Erythroblast (primary cell): ENCODE results near the gene DAZAP1.
A peak's percentile ranks its signal among the peaks of the same experiment; 100 is the strongest.

ENCODE experiments used
- DNase-seq, 2 experiments: peaks; one replicate each; lab custom pipeline; 2025; lab: John Stamatoyannopoulos, UW
- GATA1 ChIP-seq: IDR thresholded peaks from 2 replicates; pipeline ENCODE4 v1.6.1; 2011; ENCODE audit warnings: low read depth, mild to moderate bottlenecking, control low read depth, low read length, moderate library complexity
- POLR2A ChIP-seq: IDR thresholded peaks from 2 replicates; pipeline ENCODE4 v1.6.1; 2011; ENCODE audit warnings: mild to moderate bottlenecking, low read length

The DAZAP1 gene

DNA sequence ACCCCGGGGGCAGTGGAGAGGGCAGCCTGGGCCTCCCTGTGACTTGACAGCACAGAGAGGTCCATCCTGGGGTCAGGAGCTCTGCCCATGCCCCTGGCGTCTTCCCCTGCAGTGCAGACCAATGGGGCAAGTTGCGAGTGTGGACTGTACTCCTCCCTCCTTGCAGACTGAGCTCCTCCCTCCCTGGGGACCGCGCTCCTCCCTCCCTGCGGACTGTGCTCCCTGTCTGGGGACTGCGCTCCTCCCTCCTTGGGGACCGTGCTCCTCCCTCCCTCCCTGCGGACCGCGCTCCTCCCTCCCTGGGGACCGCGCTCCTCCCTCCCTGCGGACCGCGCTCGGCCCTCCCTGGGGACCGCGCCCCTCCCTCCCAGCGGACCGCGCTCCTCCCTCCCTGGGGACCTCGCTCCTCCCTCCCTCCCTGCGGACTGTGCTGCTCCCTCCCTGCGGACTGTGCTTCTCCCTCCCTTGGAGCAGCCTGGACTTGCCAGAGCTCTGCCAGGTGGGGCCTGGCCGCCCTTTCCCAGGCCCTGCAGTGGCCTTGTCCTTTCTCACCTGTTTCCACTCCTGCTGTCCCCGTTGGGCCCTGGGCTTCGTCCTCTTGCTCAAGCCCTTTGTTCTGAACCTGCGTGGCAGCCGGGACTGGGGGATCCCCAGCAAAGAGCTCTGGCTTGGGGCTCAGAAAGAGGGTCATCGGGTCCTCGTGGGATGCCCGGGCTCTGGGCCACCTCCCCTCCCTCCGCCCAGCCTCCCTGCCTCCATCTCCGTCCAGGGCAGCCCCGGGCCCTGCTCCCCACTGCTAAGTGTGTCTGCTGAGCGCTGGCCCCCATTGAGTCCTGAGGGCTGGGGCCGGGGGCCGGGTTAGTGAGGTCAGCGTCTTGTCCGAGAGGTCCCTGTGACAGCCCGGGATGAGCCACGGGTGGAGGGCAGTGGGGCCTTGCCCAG is 12.9 kb upstream of the DAZAP1 start:
- DNase-seq, result no peak
- TF ChIP-seq GATA1 (no peak), POLR2A (no peak)

DNA sequence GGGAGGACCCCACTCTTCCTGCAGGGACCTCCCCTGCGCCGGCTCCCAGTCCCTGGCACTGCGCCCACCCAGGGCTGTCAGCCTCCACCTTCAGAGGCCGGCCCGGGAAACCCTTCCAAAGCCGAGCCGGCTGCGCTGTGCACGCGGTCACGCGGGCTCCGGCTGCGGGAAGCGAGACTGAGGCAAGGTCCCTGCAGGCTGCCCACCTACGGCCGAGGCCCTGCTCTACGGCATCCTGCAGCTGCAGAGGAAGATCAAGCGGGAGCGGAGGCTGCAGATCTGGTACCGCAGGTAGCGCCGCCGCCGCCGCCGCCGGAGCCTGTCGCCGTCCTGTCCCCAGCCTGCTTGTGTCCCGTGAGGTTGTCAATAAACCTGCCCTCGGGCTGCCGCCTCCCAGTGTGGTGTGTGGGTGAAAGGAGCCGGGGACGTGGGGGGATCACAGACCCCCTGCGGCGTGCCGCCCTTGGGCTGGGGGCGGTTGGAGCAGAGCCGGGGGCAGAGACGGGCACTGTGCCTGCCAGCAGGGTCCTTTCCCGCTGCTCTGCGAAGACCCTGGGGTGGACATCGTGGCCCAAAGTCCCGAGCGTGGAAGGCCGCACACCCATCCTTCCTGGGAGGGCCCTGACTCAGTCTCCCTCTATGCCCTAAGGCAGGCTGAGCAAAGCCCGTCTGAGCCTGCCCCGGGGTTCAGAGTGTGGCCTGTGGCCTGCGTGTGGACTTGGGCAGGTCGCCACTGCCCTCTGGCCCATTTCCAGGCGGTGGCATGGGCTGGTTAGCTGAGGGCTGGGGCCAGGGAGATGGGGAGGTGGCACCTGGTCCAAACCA is 12.0 kb upstream of the DAZAP1 start:
- no peak for DNase-seq

DNA sequence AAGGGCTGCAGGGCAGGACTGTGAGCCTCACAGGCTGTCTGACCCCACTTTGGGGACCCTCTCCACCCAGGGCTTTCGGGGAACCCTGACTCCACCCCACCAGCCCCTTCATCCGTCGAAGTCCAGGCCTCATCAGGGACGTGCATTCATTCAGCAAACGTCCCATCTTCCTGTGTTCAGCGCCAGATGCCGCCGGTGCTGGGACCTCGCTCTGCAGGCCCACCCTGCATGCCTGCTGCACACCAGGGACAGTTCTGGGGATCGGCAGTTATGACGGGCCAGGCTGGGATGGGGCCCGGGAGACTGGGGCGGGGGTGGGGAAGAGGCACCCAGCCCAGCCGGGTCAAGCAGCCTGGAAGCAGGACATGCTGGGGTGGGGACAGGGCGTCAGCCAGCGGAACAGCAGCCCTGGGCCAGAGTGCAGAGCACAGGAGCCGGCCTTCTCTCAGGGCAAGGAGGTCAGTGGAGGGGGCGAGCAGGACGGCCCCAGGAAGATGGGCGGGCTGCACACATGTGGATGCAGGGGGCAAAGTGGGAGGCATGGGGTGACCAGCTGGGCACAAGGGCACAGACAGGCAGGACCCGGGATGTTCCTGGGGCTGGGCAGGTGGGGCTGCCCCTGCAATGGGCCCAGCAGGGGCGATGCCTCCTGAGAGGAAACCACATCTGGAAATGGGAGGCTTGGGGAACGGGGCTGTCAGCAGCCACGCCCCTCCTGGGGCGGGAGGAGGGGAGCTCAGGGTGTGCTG is 11.2 kb upstream of the DAZAP1 start:
- TF ChIP-seq POLR2A, result no peak
- no peak for TF ChIP-seq GATA1
- no peak for DNase-seq

More for the DNA sequence above, 12.0 kb upstream of the DAZAP1 start:
- no peak for TF ChIP-seq POLR2A
- TF ChIP-seq GATA1, result no peak

DNA sequence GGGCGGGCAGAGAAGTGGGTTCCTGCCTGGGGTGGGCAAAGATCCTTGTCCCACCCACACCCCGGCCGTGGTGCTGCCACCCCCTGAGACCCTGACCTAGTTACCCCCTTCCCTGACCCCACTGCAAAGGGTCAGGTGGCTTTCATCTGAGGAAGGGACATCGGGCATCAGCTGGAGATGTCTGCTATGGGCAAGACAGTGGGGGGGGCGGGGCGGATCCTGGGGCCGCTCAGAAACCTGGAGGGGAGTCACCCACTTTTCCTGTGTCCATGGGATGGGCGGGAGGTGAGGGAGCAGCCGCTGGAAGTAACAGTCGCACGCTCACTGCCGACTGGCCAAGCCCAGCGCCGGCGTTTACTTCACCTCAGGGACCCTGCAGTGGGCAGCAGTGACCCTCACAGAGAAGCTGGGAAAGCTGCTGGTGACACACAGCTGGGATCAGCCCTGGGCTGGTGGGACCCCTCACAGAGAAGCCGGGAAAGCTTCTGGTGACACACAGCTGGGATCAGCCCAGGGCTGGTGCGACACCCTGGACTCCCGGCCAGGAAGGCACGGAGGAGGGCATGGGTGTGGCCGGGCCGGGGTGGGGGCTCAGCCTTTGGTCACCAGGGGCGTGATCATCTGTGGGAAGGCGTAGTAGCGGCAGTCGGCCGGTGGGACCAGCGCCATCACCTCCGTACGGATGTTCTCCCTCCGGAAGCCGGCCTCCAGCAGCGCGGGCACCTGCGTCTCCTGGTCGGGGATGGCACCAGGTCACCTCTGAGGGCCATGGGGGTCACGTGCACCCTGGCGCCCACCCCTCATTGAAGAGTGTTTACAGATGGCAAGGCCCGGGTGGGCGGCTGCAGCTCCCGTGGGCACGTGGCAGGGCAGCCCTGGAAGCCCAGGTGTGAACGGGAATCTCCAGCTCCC is 10.4 kb upstream of the DAZAP1 start:
- no peak for DNase-seq
- TF ChIP-seq GATA1 (no peak), POLR2A (no peak)

DNA sequence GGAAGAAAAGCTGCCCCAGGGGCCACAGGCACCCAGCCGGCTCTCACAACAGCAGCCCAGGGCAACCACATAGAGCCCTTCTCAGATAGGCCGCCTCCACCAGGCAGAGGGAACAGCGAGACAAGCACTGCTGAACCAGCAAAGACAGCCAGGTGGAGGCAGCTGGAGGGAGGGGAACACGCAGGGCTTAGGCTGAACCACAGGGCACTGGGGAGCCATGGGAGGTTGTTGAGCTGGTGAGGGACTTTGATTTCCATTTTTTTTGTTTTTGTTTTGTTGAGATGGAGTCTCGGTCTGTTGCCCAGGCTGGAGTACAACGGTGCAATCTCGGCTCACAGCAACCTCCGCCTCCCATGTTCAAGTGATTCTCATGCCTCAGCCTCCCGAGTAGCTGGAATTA is 9.5 kb upstream of the DAZAP1 start:
- TF ChIP-seq GATA1 (no peak), POLR2A (no peak)

DNA sequence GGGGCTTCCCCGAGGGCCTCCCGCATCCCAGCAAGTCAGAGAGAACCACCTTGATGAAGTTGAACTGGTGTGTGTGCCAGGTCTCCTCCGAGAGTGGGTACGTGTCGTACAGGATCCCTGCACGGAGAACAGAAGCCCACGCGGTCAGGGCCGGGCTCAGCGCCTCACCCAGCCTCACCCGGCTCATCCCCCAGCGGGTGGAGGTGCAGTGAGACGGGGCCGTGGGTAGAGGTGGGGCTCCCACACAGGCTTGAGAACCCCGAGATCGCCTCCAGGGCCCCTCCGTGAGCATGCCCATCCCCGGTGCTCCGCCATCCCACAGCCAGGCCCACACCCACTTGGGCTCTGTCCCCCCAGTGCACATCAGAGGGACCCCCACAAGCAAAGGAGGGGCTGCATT is 8.3 kb upstream of the DAZAP1 start:
- TF ChIP-seq GATA1 (no peak), POLR2A (no peak)
- no peak for DNase-seq

More for the DNA sequence above, 9.5 kb upstream of the DAZAP1 start:
- DNase-seq, result no peak

DNA sequence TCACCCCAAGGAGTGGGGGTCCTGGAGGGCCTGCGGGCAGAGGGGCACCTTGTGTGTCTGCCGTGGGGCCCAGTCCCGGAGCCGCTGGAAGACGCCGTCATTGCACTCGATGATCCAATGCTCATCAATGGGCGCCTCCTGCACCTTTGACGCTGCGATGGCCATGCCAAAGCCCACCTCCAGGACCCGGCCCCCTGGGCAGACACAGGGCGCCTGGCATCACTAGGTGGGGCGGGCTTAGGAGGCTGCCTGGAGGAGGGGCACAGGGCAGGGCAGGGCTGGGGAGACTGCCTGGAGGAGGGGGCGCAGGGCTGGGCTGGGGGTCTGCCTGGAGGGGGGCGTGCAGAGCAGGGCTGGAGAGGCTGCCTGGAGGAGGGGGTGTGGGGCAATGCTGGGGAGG is 7.6 kb upstream of the DAZAP1 start:
- TF ChIP-seq GATA1, result no peak
- no peak for TF ChIP-seq POLR2A
- DNase-seq, result no peak

DNA sequence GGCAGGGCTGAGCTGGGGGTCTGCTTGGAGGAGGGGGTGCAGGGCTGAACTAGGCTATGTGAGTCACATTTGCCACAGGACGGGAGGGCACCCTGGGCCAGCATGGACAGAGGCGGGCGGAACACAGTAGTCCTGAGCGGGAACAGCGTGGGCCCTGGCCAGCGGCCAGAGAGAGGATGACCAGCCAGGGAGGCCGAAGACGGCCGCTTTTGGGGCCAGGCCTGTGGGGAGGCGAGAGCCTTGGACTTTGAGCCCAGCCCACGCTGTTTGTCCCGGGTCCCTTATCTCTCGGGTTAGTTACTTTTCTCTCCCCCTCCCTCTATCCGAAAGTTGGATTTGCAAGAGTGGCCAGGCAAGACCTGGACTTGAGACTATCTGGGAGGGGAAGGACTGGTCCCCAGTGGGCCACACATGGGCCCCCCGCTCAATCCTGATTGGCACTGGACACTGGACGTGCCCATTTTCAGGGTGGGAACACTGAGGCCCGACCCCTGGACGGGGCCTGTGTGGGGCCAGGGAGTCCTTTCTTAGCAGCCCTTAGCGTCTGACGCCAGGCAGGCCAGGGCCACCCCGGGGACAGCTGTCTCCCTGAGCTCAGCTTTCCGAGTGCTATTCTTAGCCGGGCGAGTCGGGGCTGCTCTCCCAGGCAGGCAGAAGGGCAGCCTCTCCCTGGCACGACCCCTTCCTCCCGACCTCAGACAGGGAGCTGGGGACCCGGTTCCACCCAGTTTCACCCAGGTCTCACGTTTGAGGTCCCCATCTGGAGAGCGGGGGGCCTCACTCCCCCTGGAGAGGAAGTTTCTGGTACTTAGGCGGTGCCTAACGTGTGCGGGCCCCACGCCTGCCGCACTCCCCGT is 6.9 kb upstream of the DAZAP1 start:
- TF ChIP-seq POLR2A (no peak), GATA1 (no peak)
- DNase-seq, result no peak

DNA sequence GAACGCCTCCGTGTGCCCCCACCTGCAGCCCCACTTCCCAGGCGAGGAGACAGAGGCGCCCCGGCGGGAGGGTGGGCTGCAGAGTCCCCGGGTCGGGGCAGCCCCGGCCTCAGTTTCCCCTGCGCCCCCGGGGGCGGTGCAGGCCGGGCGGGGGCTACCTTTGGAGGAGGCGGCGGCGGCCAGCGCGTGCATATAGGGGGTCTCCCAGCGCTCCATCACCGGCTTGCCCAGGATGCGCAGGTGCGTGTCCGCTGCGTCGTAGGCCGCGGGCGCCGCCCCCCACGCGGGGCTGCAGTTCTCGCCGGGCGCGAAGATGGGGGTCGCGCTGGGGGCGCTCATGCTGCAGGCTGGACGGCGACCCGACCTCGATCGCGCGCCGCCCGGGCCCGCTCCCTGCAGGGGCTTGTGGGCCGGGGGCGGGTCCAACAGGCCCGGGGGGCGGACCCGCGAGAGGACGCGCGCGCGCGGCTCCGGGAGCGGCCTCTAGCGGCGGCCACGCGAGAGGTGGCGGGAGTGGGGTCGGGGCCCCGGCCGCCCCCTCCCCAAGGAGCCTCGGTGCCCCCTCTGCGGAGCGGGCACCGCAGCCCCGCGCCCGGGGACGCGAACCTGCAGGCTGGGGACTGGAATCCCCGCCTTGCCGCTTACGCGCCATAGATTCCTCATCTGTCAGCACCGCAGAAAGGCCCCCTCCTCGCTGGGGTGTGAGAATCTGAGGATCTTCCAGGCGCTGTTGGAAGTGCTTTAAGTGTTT is 6.1 kb upstream of the DAZAP1 start, which contains the start of gene GAMT:
Gene GAMT (minus strand): TSS at position 405 of the 751 bp plus-strand sequence. CDS start 66 bp downstream, at position 339.
- DNase-seq, result peak; percentile 53 to 61
- no peak for TF ChIP-seq GATA1
- TF ChIP-seq POLR2A, result no peak

DNA sequence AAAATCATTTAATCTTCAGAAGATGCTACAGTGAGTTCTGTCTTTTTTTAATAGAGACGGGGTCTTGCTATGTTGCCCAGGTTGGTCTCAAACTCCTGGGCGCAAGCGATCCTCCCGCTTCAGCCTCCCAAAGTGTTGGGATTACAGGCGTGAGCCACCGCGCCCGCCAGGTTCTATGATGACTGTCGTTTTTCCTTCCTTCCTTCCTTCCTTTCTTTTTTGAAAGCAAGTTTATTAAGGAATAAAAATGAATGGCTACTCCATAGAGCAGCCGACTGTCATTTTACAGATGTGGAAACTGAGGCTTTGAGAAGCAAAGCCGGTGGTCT is 5.5 kb upstream of the DAZAP1 start:
- TF ChIP-seq GATA1 (no peak), POLR2A (no peak)
- DNase-seq, result no peak
